Measurements from ENCODE around the gene SHC4.

SHC4 gene, protein sequence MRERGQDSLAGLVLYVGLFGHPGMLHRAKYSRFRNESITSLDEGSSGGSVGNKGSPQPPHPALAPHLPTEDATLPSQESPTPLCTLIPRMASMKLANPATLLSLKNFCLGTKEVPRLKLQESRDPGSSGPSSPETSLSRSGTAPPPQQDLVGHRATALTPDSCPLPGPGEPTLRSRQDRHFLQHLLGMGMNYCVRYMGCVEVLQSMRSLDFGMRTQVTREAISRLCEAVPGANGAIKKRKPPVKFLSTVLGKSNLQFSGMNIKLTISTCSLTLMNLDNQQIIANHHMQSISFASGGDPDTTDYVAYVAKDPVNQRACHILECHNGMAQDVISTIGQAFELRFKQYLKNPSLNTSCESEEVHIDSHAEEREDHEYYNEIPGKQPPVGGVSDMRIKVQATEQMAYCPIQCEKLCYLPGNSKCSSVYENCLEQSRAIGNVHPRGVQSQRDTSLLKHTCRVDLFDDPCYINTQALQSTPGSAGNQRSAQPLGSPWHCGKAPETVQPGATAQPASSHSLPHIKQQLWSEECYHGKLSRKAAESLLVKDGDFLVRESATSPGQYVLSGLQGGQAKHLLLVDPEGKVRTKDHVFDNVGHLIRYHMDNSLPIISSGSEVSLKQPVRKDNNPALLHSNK

DNA sequence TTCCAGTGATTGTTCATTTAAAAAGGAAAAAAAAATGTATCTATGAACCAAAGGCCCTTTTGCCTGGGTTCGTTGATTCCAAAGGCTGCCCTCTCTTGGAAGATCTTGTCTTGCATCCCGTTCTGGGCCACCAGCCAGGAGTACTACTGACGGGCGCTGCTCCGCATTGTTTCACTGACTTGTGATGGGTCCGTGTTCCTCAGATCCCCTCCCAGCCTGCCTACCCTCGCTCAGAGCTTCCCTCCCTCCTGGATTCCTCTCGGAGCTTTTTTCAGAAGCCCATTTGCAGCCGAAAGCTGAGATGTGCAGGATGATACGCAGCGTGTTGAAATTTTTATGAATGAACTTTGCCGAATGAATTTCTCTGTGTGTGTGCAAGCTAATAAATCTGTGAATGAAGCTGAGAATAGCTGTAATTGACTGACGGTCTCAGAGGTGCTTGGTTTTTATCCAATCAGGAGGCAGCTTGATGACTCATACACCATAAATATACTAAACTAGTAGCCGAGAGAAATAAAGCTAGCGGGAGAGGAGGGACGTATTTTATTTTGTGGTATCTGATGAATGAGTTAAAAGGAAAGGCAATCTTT, at the start of gene SHC4:
TSS of gene SHC4 (minus strand) at position 396 of the 590 bp plus-strand sequence. CDS start 904 bp downstream, outside the sequence.
- in situ Hi-C loops (cut with MboI; ENCODE audit: low pct_unique_long_range_greater_than_20kb, low sequenced_read_pairs, unreplicated experiment), result no loop called here
- peak; percentile 80 for DNase-seq (ENCODE audit: low spot score)
- TF ChIP-seq, protein P1, sequence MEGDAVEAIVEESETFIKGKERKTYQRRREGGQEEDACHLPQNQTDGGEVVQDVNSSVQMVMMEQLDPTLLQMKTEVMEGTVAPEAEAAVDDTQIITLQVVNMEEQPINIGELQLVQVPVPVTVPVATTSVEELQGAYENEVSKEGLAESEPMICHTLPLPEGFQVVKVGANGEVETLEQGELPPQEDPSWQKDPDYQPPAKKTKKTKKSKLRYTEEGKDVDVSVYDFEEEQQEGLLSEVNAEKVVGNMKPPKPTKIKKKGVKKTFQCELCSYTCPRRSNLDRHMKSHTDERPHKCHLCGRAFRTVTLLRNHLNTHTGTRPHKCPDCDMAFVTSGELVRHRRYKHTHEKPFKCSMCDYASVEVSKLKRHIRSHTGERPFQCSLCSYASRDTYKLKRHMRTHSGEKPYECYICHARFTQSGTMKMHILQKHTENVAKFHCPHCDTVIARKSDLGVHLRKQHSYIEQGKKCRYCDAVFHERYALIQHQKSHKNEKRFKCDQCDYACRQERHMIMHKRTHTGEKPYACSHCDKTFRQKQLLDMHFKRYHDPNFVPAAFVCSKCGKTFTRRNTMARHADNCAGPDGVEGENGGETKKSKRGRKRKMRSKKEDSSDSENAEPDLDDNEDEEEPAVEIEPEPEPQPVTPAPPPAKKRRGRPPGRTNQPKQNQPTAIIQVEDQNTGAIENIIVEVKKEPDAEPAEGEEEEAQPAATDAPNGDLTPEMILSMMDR (IDR thresholded peaks at IDR 0.05; ENCODE audit: extremely low read depth, insufficient read depth, missing control alignments), result no peak

DNA sequence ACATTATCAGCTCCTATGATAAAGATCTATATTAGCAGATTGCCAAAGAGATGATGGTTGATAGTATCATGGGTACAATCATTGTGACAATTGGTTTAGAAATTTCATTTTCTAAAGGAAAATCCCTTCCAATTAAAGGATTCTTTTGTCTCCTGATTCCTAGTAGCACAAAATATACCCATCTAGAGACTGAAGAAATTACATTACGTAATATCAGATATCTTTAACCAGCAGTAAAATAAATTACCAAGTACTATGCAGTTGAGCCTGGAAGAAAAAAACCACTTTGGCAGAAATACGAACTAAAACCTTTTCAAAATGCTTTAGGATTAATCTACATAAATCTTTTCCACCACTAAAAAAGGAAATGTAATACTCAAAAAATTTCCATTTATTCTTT, 35.6 kb upstream of the SHC4 start:
- no peak for DNase-seq (ENCODE audit: low spot score)
- in situ Hi-C loops (cut with MboI; ENCODE audit: low pct_unique_long_range_greater_than_20kb, low sequenced_read_pairs, unreplicated experiment), result no loop called here
- TF ChIP-seq, protein P1 (IDR thresholded peaks at IDR 0.05; ENCODE audit: extremely low read depth, insufficient read depth, missing control alignments), result no peak

DNA sequence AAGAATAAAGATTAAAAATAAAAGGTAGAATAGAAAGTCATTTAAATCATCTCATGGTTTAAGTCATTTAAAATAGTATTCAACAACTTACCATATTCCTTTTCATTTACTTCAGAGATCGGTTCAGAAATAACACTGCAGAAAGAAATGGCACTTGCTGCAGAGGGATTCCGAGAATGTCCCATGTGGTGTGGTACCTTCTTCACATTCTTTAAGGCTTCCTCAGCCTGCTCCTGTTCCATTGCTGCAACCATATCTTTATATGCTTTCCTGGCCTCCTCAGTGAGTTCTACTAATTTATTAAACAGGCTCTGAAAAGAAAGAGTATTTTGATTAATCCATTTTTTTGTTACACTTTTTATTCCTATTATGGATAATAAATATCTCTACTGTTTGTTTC, 32.6 kb upstream of the SHC4 start:
- in situ Hi-C loops (cut with MboI; ENCODE audit: low pct_unique_long_range_greater_than_20kb, low sequenced_read_pairs, unreplicated experiment), result no loop called here

DNA sequence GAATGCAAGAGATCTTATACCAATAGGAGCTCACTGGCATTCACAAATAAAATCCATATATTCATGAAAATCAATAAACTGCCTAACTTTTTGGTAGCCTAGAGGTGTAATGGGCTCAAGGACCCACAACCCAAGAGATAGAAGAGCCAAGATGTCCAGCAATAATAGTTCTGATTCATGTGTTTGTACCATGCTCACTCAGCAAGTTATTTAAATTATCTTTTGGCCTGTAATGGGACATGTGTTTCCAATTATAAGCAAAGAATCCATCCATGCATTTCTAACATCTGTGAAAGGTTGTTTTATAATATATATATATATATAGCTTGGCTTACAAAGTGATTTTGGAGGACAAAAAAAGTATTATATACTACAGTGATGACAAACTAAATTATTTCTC, 29.7 kb upstream of the SHC4 start:
- in situ Hi-C loops (cut with MboI; ENCODE audit: low pct_unique_long_range_greater_than_20kb, low sequenced_read_pairs, unreplicated experiment), result no loop called here
- no peak for DNase-seq (ENCODE audit: low spot score)
- TF ChIP-seq, protein P1 (IDR thresholded peaks at IDR 0.05; ENCODE audit: extremely low read depth, insufficient read depth, missing control alignments), result no peak

More for the DNA sequence above, 32.6 kb upstream of the SHC4 start:
- TF ChIP-seq, protein P1 (IDR thresholded peaks at IDR 0.05; ENCODE audit: extremely low read depth, insufficient read depth, missing control alignments), result no peak
- DNase-seq (ENCODE audit: low spot score), result no peak

DNA sequence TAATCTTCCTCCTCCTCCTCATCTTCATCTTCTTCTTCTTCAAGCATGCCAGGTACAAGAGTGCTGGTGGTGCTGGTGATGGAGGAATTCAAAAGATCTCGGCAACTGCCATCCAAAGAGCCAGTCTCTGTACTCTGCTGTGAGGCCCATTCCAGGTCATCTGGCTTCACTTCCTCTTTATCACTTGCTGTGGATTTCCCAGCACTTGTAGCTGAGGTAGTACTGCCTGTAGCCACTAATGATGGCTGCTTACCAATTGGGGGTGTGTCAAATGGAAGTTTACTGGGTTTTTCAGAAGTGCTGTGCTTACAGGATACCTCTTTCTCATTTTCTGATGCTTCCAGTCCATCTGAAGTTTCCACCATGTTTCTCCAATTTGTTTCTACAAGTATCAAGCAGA, 28.8 kb upstream of the SHC4 start:
- in situ Hi-C loops (cut with MboI; ENCODE audit: low pct_unique_long_range_greater_than_20kb, low sequenced_read_pairs, unreplicated experiment), result no loop called here
- DNase-seq (ENCODE audit: low spot score), result no peak
- TF ChIP-seq, protein P1 (IDR thresholded peaks at IDR 0.05; ENCODE audit: extremely low read depth, insufficient read depth, missing control alignments), result no peak

GRCh38 chr15:48992096-48992495, 28.4 kb upstream of the SHC4 start:
- no peak for DNase-seq (ENCODE audit: low spot score)
- TF ChIP-seq, protein P1 (IDR thresholded peaks at IDR 0.05; ENCODE audit: extremely low read depth, insufficient read depth, missing control alignments), result no peak
- in situ Hi-C loops (cut with MboI; ENCODE audit: low pct_unique_long_range_greater_than_20kb, low sequenced_read_pairs, unreplicated experiment), result no loop called here

Measured in GM13977 (cell line).